CD14-positive monocyte (primary cell): ENCODE data around the gene PRKACA. TPM values are rescaled to one million over a fixed set of nuclear protein-coding genes. Genes with fewer than 3 reads are reported as not detected.

ENCODE experiments used
- DNase-seq, 3 donors: peaks; one replicate each; pipeline ENCODE4 v3.0.0-alpha.2; 2011 to 2022
- H2AFZ ChIP-seq: 2 replicates; pipeline ENCODE4 v1.6.0; 2012; ENCODE audit warnings: mild to moderate bottlenecking, low read depth, low read length, inconsistent platforms; ENCODE audit not compliant: insufficient read depth, poor library complexity, severe bottlenecking
- H3K27ac ChIP-seq, 2 donors: 1 replicate in 1 of 2; 2 replicates in 1 of 2; pipeline ENCODE4 v1.5.1; 2012 to 2013; ENCODE audit warnings: low read length in 2 of 2, control low read depth in 1 of 2, inconsistent platforms in 1 of 2, low read depth in 1 of 2, mild to moderate bottlenecking in 1 of 2
- H3K27me3 ChIP-seq, 2 donors: one replicate each; pipeline versions ENCODE4 v1.6.0 to v1.6.1; 2011 to 2013; ENCODE audit warnings: low read length in 2 of 2; ENCODE audit not compliant: control insufficient read depth in 2 of 2, insufficient read depth in 2 of 2
- H3K36me3 ChIP-seq, 2 donors: replicated peaks in 1 of 2; 1 replicate in 1 of 2; 2 replicates in 1 of 2; pipeline versions ENCODE4 v1.5.1 to v1.6.1; 2012 to 2013; ENCODE audit warnings: low read length in 2 of 2, control low read depth in 1 of 2, inconsistent platforms in 1 of 2, mild to moderate bottlenecking in 1 of 2; ENCODE audit not compliant: insufficient read depth in 2 of 2, control insufficient read depth in 1 of 2
- H3K4me1 ChIP-seq, 2 donors: 1 replicate in 1 of 2; 2 replicates in 1 of 2; pipeline versions ENCODE4 v1.5.1 to v1.6.1; 2012 to 2013; ENCODE audit warnings: low read length in 2 of 2, control low read depth in 1 of 2, inconsistent platforms in 1 of 2, mild to moderate bottlenecking in 1 of 2, moderate library complexity in 1 of 2; ENCODE audit not compliant: insufficient read depth in 2 of 2, control insufficient read depth in 1 of 2
- H3K4me2 ChIP-seq: replicated peaks from 2 replicates; pipeline ENCODE3; 2012; ENCODE audit warnings: low read length, moderate library complexity, mild to moderate bottlenecking; ENCODE audit not compliant: poor library complexity, severe bottlenecking; ENCODE audit errors: extremely low read depth
- H3K4me3 ChIP-seq, 3 experiments: fragments of 200-600 bp in 1 of 3; sonication (generic) in 1 of 3; replicated peaks in 1 of 3; 1 replicate in 2 of 3; 2 replicates in 1 of 3; pipeline ENCODE4 v1.5.1; 2011 to 2013; ENCODE audit warnings: low read length in 3 of 3, mild to moderate bottlenecking in 3 of 3, control low read depth in 2 of 3, low read depth in 2 of 3, inconsistent platforms in 1 of 3, moderate library complexity in 1 of 3
- H3K79me2 ChIP-seq: 2 replicates; pipeline ENCODE4 v1.6.0; 2012; ENCODE audit warnings: mild to moderate bottlenecking, control low read depth, inconsistent platforms, low read length, moderate library complexity; ENCODE audit not compliant: insufficient read depth
- H3K9ac ChIP-seq: 2 replicates; pipeline ENCODE4 v1.6.0; 2017; ENCODE audit warnings: low read length, mild to moderate bottlenecking; ENCODE audit not compliant: insufficient read depth, poor library complexity, severe bottlenecking
- H3K9me3 ChIP-seq, 2 donors: replicated peaks in 1 of 2; 1 replicate in 1 of 2; 2 replicates in 1 of 2; pipeline versions ENCODE4 v1.5.1 to v1.6.1; 2012 to 2013; ENCODE audit warnings: low read length in 2 of 2, control low read depth in 1 of 2; ENCODE audit not compliant: control insufficient read depth in 1 of 2, insufficient read depth in 1 of 2
- H4K20me1 ChIP-seq: 2 replicates; pipeline ENCODE4 v1.6.0; 2012; ENCODE audit warnings: mild to moderate bottlenecking, low read length, control low read depth, moderate library complexity; ENCODE audit not compliant: insufficient read depth
- H3K27ac Mint-ChIP-seq, 7 donors: one replicate each; pipeline ENCODE4 v1.8.0; 2020; ENCODE audit warnings: mild to moderate bottlenecking in 7 of 7, mixed read lengths in 7 of 7, moderate library complexity in 6 of 7, inconsistent platforms in 2 of 7
- H3K27me3 Mint-ChIP-seq, 3 donors: one replicate each; pipeline ENCODE4 v1.8.0; 2021 to 2022; ENCODE audit warnings: low read depth in 3 of 3, mild to moderate bottlenecking in 3 of 3, mixed read lengths in 3 of 3, moderate library complexity in 3 of 3, inconsistent platforms in 1 of 3
- H3K36me3 Mint-ChIP-seq, 2 donors: one replicate each; pipeline ENCODE4 v1.8.0; 2020; ENCODE audit warnings: mixed read lengths in 2 of 2, inconsistent platforms in 1 of 2, mild to moderate bottlenecking in 1 of 2
- H3K4me1 Mint-ChIP-seq: one replicate; pipeline ENCODE4 v1.8.0; 2020; ENCODE audit warnings: mild to moderate bottlenecking, mixed read lengths
- H3K4me3 Mint-ChIP-seq, 2 donors: one replicate each; pipeline ENCODE4 v1.8.0; 2020; ENCODE audit warnings: mild to moderate bottlenecking in 2 of 2, mixed read lengths in 2 of 2, moderate library complexity in 1 of 2
- H3K9me3 Mint-ChIP-seq, 7 donors: one replicate each; pipeline ENCODE4 v1.8.0; 2020 to 2022; ENCODE audit warnings: mixed read lengths in 7 of 7, mild to moderate bottlenecking in 6 of 7, moderate library complexity in 6 of 7, inconsistent platforms in 2 of 7
- WGBS: methylation state at CpG from one replicate; pipeline ENCODE4 v1.1.5; 2013; ENCODE audit warnings: missing lambda C conversion rate; ENCODE audit not compliant: insufficient coverage; 5-methylcytosine and 5-hydroxymethylcytosine counted together
- intact Hi-C, 2 donors: fragments of 100-400 bp; cut with micrococcal nuclease; formaldehyde crosslinking; loops; one replicate each; pipeline versions ENCODE4 v1.15.0 to v1.15.1; 2023
- polyA plus RNA-seq, 3 donors: library from polyadenylated mRNA; depleted of rRNA in 1 of 3; unstranded in 2 of 3; stranded (reverse) in 1 of 3; fragments of 300-500 nt in 2 of 3; fragments of >200 nt in 1 of 3; fragmentation: Illumina TruSeq in 2 of 3; gene quantifications; 1 replicate in 2 of 3; 2 replicates in 1 of 3; pipeline ENCODE4 v1.2.3, GENCODE V29; 2012 to 2021
- TF ChIP-seq, protein P1 (sequence below): fragments of 200-600 bp; IDR thresholded peaks from one replicate; pipeline ENCODE4 v1.8.0; 2022; ENCODE audit warnings: antibody characterized with exemption, mild to moderate bottlenecking

Gene PRKACA
- polyA plus RNA-seq, 3 donors = 2.0 to 231 (median 3.8) TPM

DNA sequence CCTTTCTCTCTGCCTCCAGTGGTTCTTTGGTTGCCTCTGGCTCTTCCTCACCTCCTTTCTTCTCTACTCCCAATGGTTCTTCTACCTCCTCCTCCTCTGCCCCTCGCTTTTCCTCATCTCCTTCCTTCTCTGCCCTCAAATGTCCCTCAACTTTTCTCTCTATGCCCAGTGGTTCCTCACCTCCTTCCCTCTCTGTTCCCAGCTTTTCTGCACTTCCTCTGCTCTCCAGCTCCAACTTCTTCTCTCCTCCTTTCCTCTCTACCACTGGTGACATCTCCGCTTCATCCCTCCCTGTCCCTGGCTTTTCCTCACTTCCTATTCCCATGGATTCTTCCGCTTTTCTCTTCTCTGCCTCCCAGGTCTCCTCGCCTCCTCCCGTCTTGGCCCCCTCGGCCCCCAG is 63.5 kb downstream of the PRKACA start:
- Histone ChIP-seq H3K9ac (no peak overlapping the region), H3K4me2 (no peak overlapping the region), H3K27me3 (peaks cover 12 to 34% of the 10 kb centered on the region in 2 donors), H2AFZ (no peak overlapping the region), H3K79me2 (no peaks in the 10 kb centered on the region), H3K36me3 (peaks cover 33 to 40% of the 10 kb centered on the region in 2 donors), H3K27ac (no peak overlapping the region), H4K20me1 (peaks cover 3% of the 10 kb centered on the region), H3K4me3 (no peak overlapping the region), H3K9me3 (peaks cover 8 to 10% of the 10 kb centered on the region in 2 donors), H3K4me1 (peaks cover 6 to 9% of the 10 kb centered on the region in 2 donors)
- Mint-ChIP-seq H3K36me3 (peaks cover 40 to 43% of the 10 kb centered on the region in 2 donors), H3K4me3 (peak overlapping the region in 1 of 2 donors; percentile 5), H3K27me3 (peaks cover 46 to 52% (median 48%) of the 10 kb centered on the region in 3 donors), H3K27ac (peak overlapping the region in 1 of 7 donors; percentile 40), H3K4me1 (peaks cover 20% of the 10 kb centered on the region), H3K9me3 (peaks cover 5 to 22% (median 9%) of the 10 kb centered on the region in 7 donors)
- WGBS = 83% methylated on average over 6 of the region's 6 CpGs
- TF ChIP-seq, protein P1, sequence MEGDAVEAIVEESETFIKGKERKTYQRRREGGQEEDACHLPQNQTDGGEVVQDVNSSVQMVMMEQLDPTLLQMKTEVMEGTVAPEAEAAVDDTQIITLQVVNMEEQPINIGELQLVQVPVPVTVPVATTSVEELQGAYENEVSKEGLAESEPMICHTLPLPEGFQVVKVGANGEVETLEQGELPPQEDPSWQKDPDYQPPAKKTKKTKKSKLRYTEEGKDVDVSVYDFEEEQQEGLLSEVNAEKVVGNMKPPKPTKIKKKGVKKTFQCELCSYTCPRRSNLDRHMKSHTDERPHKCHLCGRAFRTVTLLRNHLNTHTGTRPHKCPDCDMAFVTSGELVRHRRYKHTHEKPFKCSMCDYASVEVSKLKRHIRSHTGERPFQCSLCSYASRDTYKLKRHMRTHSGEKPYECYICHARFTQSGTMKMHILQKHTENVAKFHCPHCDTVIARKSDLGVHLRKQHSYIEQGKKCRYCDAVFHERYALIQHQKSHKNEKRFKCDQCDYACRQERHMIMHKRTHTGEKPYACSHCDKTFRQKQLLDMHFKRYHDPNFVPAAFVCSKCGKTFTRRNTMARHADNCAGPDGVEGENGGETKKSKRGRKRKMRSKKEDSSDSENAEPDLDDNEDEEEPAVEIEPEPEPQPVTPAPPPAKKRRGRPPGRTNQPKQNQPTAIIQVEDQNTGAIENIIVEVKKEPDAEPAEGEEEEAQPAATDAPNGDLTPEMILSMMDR = no peak
- intact Hi-C loops = no loop called here
- no peak for DNase-seq

DNA sequence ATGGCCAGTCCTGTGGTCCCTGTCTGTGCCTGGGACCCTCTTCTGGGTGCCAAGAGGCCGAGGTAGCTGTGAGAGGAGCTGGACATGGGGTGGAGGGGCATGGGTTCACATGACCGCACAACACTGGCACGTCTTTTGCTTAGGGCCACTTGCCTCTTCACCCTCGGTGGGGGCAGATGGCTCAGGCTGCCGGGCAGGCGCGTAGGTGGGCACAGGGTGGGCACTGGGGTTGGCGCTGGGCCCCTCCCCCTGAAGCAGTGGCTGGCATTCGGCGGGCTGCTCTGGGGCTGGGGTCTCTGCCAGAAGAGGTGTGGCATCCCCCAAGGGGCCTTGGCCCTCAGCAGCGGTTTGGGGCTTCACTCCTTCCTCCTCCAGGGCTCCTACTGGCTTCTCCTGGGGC is 64.1 kb downstream of the PRKACA start:
- Histone ChIP-seq H3K27me3 (peaks cover 9 to 28% of the 10 kb centered on the region in 2 donors), H3K4me2 (no peak overlapping the region), H4K20me1 (peaks cover 8% of the 10 kb centered on the region), H2AFZ (no peak overlapping the region), H3K9ac (no peak overlapping the region), H3K36me3 (peaks cover 37 to 46% of the 10 kb centered on the region in 2 donors), H3K4me3 (no peak overlapping the region), H3K79me2 (no peaks in the 10 kb centered on the region), H3K9me3 (peaks cover 5 to 10% of the 10 kb centered on the region in 2 donors), H3K27ac (no peak overlapping the region), H3K4me1 (peaks cover 5 to 6% of the 10 kb centered on the region in 2 donors)
- H3K27me3 Mint-ChIP-seq = peaks cover 40 to 46% (median 43%) of the 10 kb centered on the region in 3 donors
- intact Hi-C loops = no loop called here
- H3K9me3 Mint-ChIP-seq = peaks cover 5 to 16% (median 10%) of the 10 kb centered on the region in 7 donors
- 94% methylated on average over 11 of the region's 11 CpGs for WGBS
- peaks cover 44 to 45% of the 10 kb centered on the region in 2 donors for H3K36me3 Mint-ChIP-seq
- TF ChIP-seq, protein P1 = no peak
- no peak overlapping the region for H3K27ac Mint-ChIP-seq
- H3K4me3 Mint-ChIP-seq = no peak overlapping the region
- H3K4me1 Mint-ChIP-seq = peaks cover 16% of the 10 kb centered on the region
- DNase-seq = no peak
